SHP77 treated with DMSO at 0.1 percent for 48 hours (cell line): ENCODE measurements around the gene RSPRY1.

Source experiments
- DNase-seq: peaks from one replicate; lab custom pipeline; 2025; lab: John Stamatoyannopoulos, UW

Gene RSPRY1

DNA sequence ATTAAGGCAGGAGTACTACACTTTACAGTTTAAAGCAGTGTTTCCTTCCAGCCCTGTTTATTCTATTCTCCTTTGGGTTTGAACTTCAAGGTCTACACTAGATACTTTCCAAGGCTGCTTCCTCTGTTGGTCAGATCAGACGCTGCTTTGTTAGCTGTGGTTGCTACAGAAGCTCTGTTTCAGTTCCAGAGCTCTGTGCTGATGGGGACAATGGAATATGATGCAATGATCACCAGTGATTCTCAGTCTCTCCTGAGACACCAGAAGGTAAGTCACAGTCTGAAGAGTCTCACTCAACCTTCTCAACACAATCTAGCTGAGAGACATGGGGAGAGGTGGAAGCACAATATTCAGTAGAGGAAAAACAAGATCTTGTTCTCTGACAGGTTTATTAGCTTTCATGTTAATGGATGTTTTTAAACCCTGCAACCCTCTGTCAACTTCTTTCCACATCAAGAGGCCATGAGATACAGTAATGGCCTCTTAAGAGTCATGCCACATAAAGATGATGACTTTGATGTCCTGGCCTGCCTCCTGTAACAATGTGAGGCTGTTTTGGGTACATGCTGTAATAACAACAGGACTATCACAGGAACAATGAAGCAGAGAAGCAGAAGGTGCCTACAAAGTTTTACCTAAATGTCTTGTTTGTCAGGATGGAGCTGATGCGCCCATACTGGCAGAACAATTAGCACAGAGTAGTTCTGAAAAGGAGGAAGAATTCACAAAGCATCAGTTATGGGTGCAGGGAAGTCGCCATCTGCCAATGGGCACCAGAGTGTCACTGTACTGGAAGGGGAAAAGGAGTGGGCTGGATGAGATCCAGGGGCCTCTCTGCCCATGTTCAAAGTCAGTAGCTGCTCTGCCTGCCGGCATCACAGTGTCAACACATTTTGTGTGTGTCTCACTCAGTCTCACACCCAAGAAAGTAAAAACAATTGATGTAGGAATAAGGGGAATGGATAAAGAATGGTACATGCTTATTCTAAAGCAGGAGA is 33.7 kb upstream of the RSPRY1 start:
- no peak for DNase-seq

DNA sequence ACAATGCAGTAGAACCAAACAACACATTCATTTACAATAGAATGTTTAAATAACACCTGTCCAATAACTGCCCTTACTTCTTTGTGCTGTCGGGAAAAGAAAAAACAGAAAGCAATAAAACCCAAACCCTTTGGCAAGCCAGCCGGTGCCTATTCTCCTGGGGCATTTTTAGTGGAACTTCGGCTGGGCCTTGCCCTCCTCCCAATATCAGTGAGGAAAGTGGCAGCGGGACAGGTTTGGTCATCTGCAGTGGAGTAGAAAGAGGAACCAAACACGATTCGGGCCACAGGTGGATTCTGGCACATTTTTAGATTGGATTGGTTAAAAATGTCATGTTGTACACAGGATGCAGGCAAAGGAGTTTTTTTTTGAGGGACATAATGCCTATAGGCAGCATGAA is 32.3 kb upstream of the RSPRY1 start:
- no peak for DNase-seq

DNA sequence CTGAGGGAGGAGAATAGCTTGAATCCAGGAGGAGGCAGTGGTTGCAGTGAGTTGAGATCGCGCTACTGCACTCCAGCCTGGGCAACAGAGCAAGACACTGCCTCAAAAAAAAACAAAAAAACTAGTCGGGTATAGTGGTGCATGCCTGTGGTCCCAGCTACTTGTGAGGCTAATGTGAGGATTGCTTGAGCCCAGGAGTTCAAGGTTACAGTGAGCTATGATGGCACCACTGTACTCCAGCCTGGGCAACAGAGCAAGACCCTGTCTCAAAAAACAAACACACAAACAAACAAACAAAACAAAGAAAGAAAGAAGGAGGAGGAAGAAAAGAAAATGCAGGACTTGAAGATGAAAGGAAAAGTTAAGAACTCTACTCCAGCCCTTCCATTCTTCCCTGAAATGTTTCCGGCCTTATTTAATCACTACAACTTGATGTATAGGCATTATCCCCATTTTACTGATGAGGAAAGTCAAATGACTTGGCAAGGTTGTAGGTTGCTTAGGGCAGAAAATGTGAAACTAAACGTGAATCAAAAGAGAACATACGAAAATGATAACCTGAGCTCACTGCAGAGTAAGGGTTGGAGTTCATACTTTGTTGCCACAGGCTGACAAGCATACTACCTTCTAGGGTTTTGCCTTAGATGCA is 30.3 kb upstream of the RSPRY1 start:
- DNase-seq, result no peak

DNA sequence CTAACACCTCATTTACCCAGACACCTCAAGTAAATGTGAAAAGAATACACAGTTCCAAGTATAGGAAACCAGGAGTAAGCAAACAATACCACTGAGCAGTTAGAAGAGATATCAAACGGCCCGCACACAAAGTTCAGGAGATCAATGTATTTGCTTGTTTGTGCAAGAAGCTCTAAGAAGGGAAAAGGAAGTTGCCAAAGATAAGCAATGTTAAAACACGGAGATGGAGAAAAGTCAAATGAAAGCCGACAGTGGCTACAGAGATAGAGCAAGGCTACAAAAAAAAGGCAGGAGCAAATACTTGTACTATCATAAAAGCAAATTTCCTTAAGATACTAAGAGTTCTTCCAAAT is 29.8 kb upstream of the RSPRY1 start:
- DNase-seq, result no peak

DNA sequence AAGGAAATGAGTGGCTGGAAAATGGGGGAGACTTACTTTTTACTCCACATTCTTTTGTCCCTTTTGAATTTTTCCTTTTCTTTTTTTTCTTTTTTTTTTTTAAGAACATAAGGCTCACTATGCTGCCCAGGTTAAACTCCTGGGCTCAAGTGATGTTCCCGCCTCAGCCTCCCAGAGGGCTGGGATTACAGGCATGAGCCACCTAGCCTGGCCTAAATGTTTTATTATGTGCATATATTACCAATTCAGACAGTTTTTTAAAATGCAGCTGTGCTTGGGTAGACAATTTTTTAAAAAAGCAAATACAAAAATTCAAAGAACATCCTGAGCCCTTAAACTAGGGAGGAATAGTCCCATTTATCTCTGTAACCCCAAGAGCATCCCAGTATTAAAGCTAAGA is 28.6 kb upstream of the RSPRY1 start:
- no peak for DNase-seq

DNA sequence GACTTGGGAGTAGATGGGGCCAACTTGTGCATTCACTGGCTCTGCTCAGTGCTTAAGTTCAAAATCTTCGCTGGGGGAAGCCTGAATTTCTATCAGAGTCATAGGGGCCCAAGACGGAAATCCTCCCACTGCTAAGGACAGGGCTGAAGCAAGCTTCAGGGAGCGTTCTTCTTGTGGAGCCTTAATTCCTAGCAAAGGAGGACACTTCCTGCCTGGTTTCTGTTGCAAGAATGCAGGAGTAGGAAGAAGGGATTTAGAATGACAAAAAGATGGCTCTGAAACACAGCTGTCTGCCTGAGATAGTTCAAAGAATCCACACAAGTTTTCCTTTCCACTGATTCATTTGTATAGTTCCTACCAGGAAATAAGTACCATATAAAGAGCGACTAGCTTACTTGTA is 26.7 kb upstream of the RSPRY1 start:
- no peak for DNase-seq

GRCh38 chr16:57163842-57164241 is 22.3 kb upstream of the RSPRY1 start:
- DNase-seq, result no peak

GRCh38 chr16:57165483-57165882 is 20.6 kb upstream of the RSPRY1 start:
- no peak for DNase-seq

DNA sequence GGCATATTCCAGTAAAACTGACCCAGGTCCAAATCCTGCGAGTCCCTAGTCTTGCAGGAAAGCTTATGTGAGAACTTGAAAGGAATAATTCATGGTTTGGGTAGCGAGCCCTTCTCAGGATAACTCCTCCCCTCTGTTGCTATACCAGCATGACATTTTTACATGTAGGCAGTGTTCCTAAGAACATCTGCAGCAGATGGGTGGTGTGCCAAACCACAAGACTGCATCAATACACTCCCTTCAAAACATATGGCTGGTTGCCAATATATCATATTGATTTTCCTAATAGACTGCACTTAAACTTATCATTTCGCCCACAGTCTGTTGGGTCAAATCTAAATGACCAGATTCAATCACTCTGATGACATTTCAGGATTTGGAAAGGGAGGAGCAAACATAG is 20.2 kb upstream of the RSPRY1 start:
- DNase-seq, result no peak

- no peak for DNase-seq
These were observed 19.7 kb upstream of the RSPRY1 start for GRCh38 chr16:57166451-57166850.

DNA sequence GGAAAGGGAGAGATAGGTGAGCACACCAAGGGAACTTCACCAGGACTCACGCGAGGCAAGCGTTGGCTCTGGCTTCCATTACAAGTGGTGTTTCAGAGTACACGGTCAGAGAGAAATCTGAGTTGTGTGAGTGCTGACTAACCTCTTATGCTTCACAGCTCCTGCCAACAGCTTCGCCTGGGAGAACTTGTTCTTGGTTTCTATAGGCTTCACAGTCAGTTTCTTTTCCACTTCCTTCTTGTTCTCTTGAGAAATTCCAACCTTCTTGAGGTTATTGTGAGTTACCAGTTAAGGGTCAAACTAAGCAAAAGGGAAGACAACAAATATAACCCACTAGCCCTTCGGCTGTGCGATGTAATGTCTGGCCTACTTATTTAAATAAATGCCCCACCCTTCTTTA is 19.2 kb upstream of the RSPRY1 start:
- DNase-seq, result no peak

DNA sequence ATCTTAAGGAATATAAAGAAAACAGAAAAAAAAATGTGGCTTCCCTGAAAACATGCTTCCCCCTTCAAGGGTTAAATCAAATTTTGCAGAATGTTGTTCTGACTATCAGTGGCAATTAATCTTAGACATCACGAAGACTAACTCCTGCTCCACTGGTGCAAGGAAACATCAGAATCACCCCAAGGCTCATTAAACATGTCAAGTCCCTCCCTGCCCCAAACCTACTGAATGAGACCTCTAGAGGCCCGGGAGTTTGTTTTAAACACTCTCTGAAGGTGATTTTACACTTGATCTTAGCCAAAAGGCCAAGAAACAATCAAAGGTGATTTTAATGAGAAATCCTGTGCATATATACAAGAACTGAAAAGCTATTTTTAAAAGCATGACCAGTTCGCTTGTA is 18.6 kb upstream of the RSPRY1 start:
- DNase-seq, result no peak

DNA sequence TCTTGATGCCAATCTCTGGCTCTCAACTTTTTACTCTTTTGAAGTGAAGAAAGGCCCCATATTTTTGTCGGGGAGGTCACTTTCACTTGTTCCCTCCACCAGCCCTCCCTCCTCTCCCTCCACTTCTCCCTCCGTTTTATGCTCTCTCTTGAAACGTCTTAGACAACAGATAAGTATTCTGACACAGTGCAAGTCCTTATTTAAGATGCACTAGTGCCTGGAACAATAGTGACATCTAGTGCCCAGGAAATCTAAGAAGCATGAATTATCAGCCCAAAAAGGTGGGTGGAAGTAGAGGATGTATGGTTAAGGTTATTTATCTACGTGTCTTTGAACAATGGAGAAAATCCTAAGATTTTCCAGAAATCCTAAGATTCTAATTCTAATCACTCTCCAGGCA is 18.2 kb upstream of the RSPRY1 start:
- DNase-seq, result no peak

DNA sequence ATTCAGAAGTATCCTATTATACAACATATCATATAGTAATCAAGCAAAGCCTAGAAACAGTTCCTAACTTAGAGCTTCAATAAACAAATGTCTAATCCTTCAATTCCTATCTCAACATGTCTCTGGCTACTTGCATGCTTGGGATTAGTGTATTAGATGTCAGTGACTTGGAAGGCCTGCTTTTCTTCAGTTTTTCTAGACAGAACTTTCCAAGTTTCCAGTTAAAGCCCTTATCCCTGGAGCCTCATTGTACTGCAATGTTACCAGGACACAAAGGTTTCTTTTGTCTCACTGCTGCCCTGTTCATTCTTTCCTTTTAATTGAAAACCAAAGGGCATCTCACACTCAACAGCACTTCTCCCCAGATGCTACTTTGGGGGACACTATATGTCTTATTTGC is 16.8 kb upstream of the RSPRY1 start:
- DNase-seq, result no peak

DNA sequence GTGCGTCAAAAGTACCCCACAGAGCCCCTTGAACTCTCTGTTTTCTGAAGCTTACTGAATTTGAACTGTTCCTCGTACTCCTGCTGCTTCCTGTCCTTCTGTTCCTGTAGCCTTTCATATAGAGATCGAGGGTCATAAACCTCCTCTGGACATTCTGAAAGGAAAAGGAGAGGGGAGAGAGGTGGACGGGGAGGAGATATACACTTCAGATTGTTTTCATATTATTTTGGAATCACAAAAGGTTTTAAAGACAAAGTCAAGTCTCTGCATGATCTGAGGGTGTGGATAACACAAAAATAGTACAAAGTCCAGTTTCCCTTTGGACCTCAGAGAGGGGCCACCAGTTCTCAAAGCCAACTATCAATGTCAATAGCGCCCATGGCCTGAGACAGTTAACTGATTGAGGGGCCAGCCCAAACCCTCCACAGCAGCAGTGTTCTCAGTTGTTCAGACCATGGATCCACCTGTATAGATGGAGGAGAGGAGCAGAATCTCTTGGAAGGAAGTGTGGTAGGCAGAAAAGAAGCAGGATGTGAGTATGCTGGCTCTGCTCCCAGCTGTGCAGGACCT is 13.3 kb upstream of the RSPRY1 start:
- DNase-seq, result no peak

DNA sequence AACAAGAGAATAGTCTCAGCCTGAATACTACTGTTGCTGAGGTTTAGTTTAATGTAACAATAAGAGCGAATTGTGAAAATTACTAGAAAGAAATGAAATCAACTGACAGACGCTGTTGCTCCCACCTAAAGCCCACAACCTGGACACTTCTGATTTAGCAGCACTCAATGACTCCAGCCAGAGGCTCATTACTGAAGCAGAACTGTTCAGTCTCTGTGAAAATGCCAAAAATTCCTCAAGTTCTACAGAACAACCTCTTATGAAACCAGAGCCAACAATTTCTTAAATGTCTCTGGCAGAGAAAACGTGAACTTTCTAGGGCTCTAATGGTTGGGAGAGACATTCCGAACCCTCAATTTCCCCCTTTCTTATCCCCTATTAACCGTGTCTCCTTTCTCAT is 10.2 kb upstream of the RSPRY1 start:
- DNase-seq, result no peak

GRCh38 chr16:57178196-57178595 is 7.9 kb upstream of the RSPRY1 start:
- no peak for DNase-seq

- no peak for DNase-seq
These were observed 7.3 kb upstream of the RSPRY1 start for GRCh38 chr16:57178793-57179212.

GRCh38 chr16:57179215-57179828 is 6.8 kb upstream of the RSPRY1 start:
- DNase-seq, result no peak

- no peak for DNase-seq
These were observed 2.0 kb upstream of the RSPRY1 start for GRCh38 chr16:57184113-57184512.

DNA sequence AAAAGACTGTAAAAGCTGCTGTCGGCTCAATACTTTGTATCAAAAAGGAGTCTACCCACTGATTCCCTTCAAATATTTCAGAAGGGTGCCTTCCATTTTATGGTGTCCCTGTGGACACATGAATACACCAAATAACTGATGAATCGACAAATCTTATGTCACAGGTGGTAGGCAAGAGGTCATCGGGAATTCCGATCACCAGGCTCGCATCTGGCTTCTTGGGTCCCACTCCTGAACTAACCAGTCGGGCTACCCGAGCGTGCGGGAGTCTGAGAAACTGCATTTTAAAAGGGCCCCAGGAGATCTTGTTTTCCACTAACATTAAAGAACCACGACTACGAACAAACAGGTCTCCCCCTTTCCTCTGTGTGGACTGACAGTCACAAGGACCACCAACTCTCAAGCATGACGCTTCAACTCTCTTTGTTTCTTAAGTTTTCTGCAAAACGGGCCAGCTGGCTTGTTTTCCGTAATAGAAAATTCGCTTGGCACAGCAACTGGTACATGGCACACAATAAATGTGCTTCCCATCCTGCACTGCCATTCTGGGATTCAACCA is 1.2 kb upstream of the RSPRY1 start:
- no peak for DNase-seq

- no peak for DNase-seq
These were observed 634 bp upstream of the RSPRY1 start for GRCh38 chr16:57185446-57185944.
